OCI-LY7 (cell line): ENCODE data around the gene RINT1. TPM values are rescaled to one million over a fixed set of nuclear protein-coding genes. Genes with fewer than 3 reads are reported as not detected.
"Not testable (repeated sequence)": the region's sequence is repeated elsewhere in the genome, so short reads cannot be mapped to it uniquely, and the experiment has no call there.

Experiments used
- BruUV-seq: library from RNA; stranded (reverse); fragments of 400-500 nt; replicated peaks from 2 replicates; lab custom pipeline; 2021; lab: Mats Ljungman, UMichigan
- CTCF ChIA-PET: fragments of 300-600 bp; sonication (Branson Sonifier 250); formaldehyde crosslinking; loops from one replicate; lab custom pipeline; 2022; ENCODE audit warnings: antibody characterized with exemption; ENCODE audit not compliant: unreplicated experiment; lab: Charles Lee
- POLR2A ChIA-PET: fragments of 300-600 bp; sonication (Branson Sonifier 250); formaldehyde crosslinking; loops from one replicate; lab custom pipeline; 2022; ENCODE audit warnings: antibody characterized with exemption; lab: Charles Lee
- DNase-seq: peaks from one replicate; pipeline ENCODE4 v3.0.0-alpha.2; 2015; ENCODE audit warnings: low spot score
- H2AFZ ChIP-seq: fragments of 200-600 bp; sonication (generic), shearing (Covaris generic); 2 replicates; pipeline ENCODE4 v1.6.1; 2014; ENCODE audit warnings: mild to moderate bottlenecking, antibody characterized with exemption, low read length, moderate library complexity
- H3K27ac ChIP-seq: fragments of 200-600 bp; sonication (generic); 2 replicates; pipeline ENCODE4 v1.5.1; 2014; ENCODE audit warnings: mixed run types, low read depth, mild to moderate bottlenecking, moderate library complexity, low read length, inconsistent platforms; ENCODE audit not compliant: poor library complexity, severe bottlenecking
- H3K36me3 ChIP-seq: fragments of 200-600 bp; sonication (generic); 2 replicates; pipeline ENCODE4 v1.6.1; 2014; ENCODE audit warnings: mild to moderate bottlenecking, antibody characterized with exemption, low read length, moderate library complexity, mixed read lengths; ENCODE audit not compliant: insufficient read depth
- H3K4me1 ChIP-seq: fragments of 200-600 bp; sonication (generic); 2 replicates; pipeline ENCODE4 v1.5.1; 2014; ENCODE audit warnings: mild to moderate bottlenecking, low read length; ENCODE audit not compliant: insufficient read depth, poor library complexity, severe bottlenecking
- H3K4me2 ChIP-seq: fragments of 200-600 bp; sonication (generic); 2 replicates; pipeline ENCODE4 v1.6.1; 2014; ENCODE audit warnings: mild to moderate bottlenecking, low read length
- H3K4me3 ChIP-seq: fragments of 200-600 bp; sonication (generic); 2 replicates; pipeline ENCODE4 v1.5.1; 2014; ENCODE audit warnings: mild to moderate bottlenecking, low read depth, low read length; ENCODE audit not compliant: poor library complexity, severe bottlenecking
- H3K79me2 ChIP-seq: fragments of 200-600 bp; sonication (generic); 2 replicates; pipeline ENCODE4 v1.6.1; 2016; ENCODE audit warnings: low read depth, mild to moderate bottlenecking, low read length, moderate library complexity, mixed read lengths; ENCODE audit not compliant: insufficient read depth
- H3K9me2 ChIP-seq: fragments of 200-600 bp; sonication (generic); 2 replicates; pipeline ENCODE4 v1.6.1; 2016; ENCODE audit warnings: mild to moderate bottlenecking, low read length, mixed read lengths; ENCODE audit not compliant: insufficient read depth
- H3K9me3 ChIP-seq: fragments of 200-600 bp; sonication (generic); 2 replicates; pipeline ENCODE4 v1.6.1; 2014; ENCODE audit warnings: mild to moderate bottlenecking, mixed run types, low read length, mixed read lengths
- H4K20me1 ChIP-seq: fragments of 200-600 bp; sonication (generic); 2 replicates; pipeline ENCODE4 v1.6.1; 2014; ENCODE audit warnings: mild to moderate bottlenecking, antibody characterized with exemption, low read length, moderate library complexity, mixed read lengths; ENCODE audit not compliant: insufficient read depth
- CTCF ChIP-seq: fragments of 200-600 bp; sonication (generic); conservative IDR thresholded peaks from 2 replicates; pipeline ENCODE4 v1.5.1; 2014; ENCODE audit warnings: mild to moderate bottlenecking, antibody characterized with exemption, low read length, moderate library complexity, mixed read lengths
- EZH2phosphoT487 ChIP-seq: fragments of 200-600 bp; sonication (generic); IDR thresholded peaks from 2 replicates; pipeline ENCODE4 v1.6.1; 2018; ENCODE audit warnings: low read depth, borderline replicate concordance, mild to moderate bottlenecking, mixed run types, antibody characterized with exemption, low read length, moderate library complexity, mixed read lengths
- intact Hi-C: fragments of 100-400 bp; cut with micrococcal nuclease; formaldehyde crosslinking; loops from one replicate; pipeline ENCODE4 v1.10.0; 2022; ENCODE audit not compliant: unreplicated experiment
- total RNA-seq, 2 experiments: library from RNA; depleted of rRNA in 1 of 2; stranded (reverse); fragments of >200 nt in 1 of 2; shearing (Covaris generic) in 1 of 2; gene quantifications; 2 replicates each; pipeline ENCODE4 v1.2.3, GENCODE V29; 2014 to 2022

Gene RINT1
- total RNA-seq, 2 experiments from 2014 or later: 11.2 to 27.8 TPM

GRCh38 chr7:105512415-105512814, 19.6 kb upstream of the RINT1 start:
- no peaks in the 10 kb centered on the region for H3K9me3 ChIP-seq
- H4K20me1 ChIP-seq: 0 out of 2 replicates have a peak, but pooled peaks cover 3% of the 10 kb centered on the region
- POLR2A ChIA-PET: no interaction called here
- H3K79me2 ChIP-seq: peaks cover 19% of the 10 kb centered on the region
- no peaks in the 10 kb centered on the region for H3K4me1 ChIP-seq
- no peak for DNase-seq
- TF ChIP-seq CTCF: no peak
- no peak for TF ChIP-seq EZH2phosphoT487
- CTCF ChIA-PET: no interaction called here
- no peaks in the 10 kb centered on the region for H3K9me2 ChIP-seq
- peaks cover 17% of the 10 kb centered on the region for H3K36me3 ChIP-seq
- H3K27ac ChIP-seq: no peak overlapping the region
- BruUV-seq: no TSS peak
- no peak overlapping the region for H2AFZ ChIP-seq
- no peak overlapping the region for H3K4me2 ChIP-seq
- intact Hi-C loops: no loop called here
- no peak overlapping the region for H3K4me3 ChIP-seq

GRCh38 chr7:105512926-105513526, 19.0 kb upstream of the RINT1 start:
- ChIA-PET POLR2A (no interaction called here), CTCF (no interaction called here)
- no peak for DNase-seq
- intact Hi-C loops: no loop called here
- no peaks in the 10 kb centered on the region for H3K9me3 ChIP-seq
- no peak for TF ChIP-seq EZH2phosphoT487
- TF ChIP-seq CTCF: no peak
- H2AFZ ChIP-seq: no peak overlapping the region
- peaks cover 19% of the 10 kb centered on the region for H3K79me2 ChIP-seq
- no peak overlapping the region for H3K27ac ChIP-seq
- H3K36me3 ChIP-seq: peaks cover 15% of the 10 kb centered on the region
- no TSS peak for BruUV-seq
- no peak overlapping the region for H3K4me2 ChIP-seq
- no peaks in the 10 kb centered on the region for H3K9me2 ChIP-seq
- H3K4me1 ChIP-seq: no peaks in the 10 kb centered on the region
- H4K20me1 ChIP-seq: 0 out of 2 replicates have a peak, but pooled peaks cover 3% of the 10 kb centered on the region
- H3K4me3 ChIP-seq: no peak overlapping the region

- H3K79me2 ChIP-seq: peaks cover 12% of the 10 kb centered on the region; the same call in 1 of the 2 replicates
- H3K4me1 ChIP-seq, H3K9me2 ChIP-seq, CTCF ChIA-PET, H3K4me3 ChIP-seq, intact Hi-C loops, H3K9me3 ChIP-seq, H4K20me1 ChIP-seq, H3K4me2 ChIP-seq, H3K27ac ChIP-seq, BruUV-seq, H2AFZ ChIP-seq, DNase-seq: not testable (repeated sequence)
- POLR2A ChIA-PET: interaction anchor here (1.4 kb wide), 1 partner anchor 16 kb away, joined by 5 read pairs; the partner anchor contains the start of gene RINT1
- peaks cover 17% of the 10 kb centered on the region for H3K36me3 ChIP-seq
These were observed 16.4 kb upstream of the RINT1 start for GRCh38 chr7:105515610-105516009.
